Sciatic nerve (tissue), 2 donors: ENCODE results near the gene XRCC4. TPM values are rescaled to one million over a fixed set of nuclear protein-coding genes. Genes with fewer than 3 reads are reported as not detected.

Experiments used
- ATAC-seq: fragments of 200-7000 bp; cut with Tn5 transposase; one replicate; pipeline ENCODE4 v1.9.1; 2020; ENCODE audit warnings: mild to moderate bottlenecking, moderate library complexity
- DNase-seq: peaks from one replicate; pipeline ENCODE4 v3.0.0-alpha.2; 2020; ENCODE audit warnings: low spot score
- intact Hi-C: fragments of 100-400 bp; cut with DNase I; formaldehyde crosslinking; loops from one replicate; pipeline ENCODE4 v1.14.2; 2022
- total RNA-seq: library from RNA; stranded (reverse); fragmentation: NEBNext Ultra II Directional; extraction: Animal tissue kit (Norgen Biotek cat#: 25700); gene quantifications from one replicate; pipeline ENCODE4 v1.2.1, GENCODE V29; 2021
- donor health status: DM: no; HTN: no; CAD: no.
- donor health status: DM: no; HTN: no; CAD: no.

The XRCC4 gene
- 6.7 TPM for total RNA-seq

GRCh38 chr5:83076742-83077661 is at the start of gene XRCC4, which contains the start of gene TMEM167A:
Gene XRCC4, plus strand, starts transcription at chr5:83077547. Its CDS starts 27,373 bp downstream, at chr5:83104920.
Gene TMEM167A, minus strand, starts transcription at chr5:83077394. Its CDS starts 71 bp downstream, at chr5:83077323.
- ATAC-seq = peak; percentile 100
- intact Hi-C loops = no loop called here

GRCh38 chr5:83029912-83030311 is 47.4 kb upstream of the XRCC4 start:
- intact Hi-C loops = no loop called here
- DNase-seq (no peak), ATAC-seq (peak; percentile 22)

More at GRCh38 chr5:83076742-83077661, at the start of gene XRCC4, which contains the start of gene TMEM167A:
- peak; percentile 96 for DNase-seq

- intact Hi-C loops = no loop called here
- ATAC-seq = no peak
These were observed 46.0 kb upstream of the XRCC4 start for GRCh38 chr5:83031381-83031780.

GRCh38 chr5:83034036-83034435 is 43.3 kb upstream of the XRCC4 start:
- intact Hi-C loops = no loop called here
- ATAC-seq (no peak), DNase-seq (no peak)

More at GRCh38 chr5:83031381-83031780, 46.0 kb upstream of the XRCC4 start:
- DNase-seq = no peak

GRCh38 chr5:83034528-83035207 is 42.7 kb upstream of the XRCC4 start:
- DNase-seq (no peak), ATAC-seq (no peak)
- intact Hi-C loops = no loop called here

- intact Hi-C loops = no loop called here
- peak; percentile 64 for ATAC-seq
- no peak for DNase-seq
These were observed 41.8 kb upstream of the XRCC4 start for GRCh38 chr5:83035373-83036100.

GRCh38 chr5:83036991-83037575 is 40.3 kb upstream of the XRCC4 start:
- DNase-seq (no peak), ATAC-seq (no peak)
- intact Hi-C loops = no loop called here

- intact Hi-C loops = no loop called here
- no peak for DNase-seq
- ATAC-seq = no peak
These were observed 38.4 kb upstream of the XRCC4 start for GRCh38 chr5:83038924-83039323.

- DNase-seq = no peak
- intact Hi-C loops = no loop called here
- no peak for ATAC-seq
These were observed 34.8 kb upstream of the XRCC4 start for GRCh38 chr5:83042507-83042906.

- DNase-seq (no peak), ATAC-seq (no peak)
- intact Hi-C loops = no loop called here
These were observed 32.4 kb upstream of the XRCC4 start for GRCh38 chr5:83044926-83045325.

GRCh38 chr5:83048277-83048676 is 29.1 kb upstream of the XRCC4 start:
- intact Hi-C loops = no loop called here
- no peak for ATAC-seq
- DNase-seq = no peak

- ATAC-seq (peak; percentile 69), DNase-seq (no peak)
- intact Hi-C loops = no loop called here
These were observed 28.5 kb upstream of the XRCC4 start for GRCh38 chr5:83048811-83049210.

GRCh38 chr5:83049370-83049885 is 27.9 kb upstream of the XRCC4 start:
- intact Hi-C loops = no loop called here
- DNase-seq = no peak
- ATAC-seq = no peak

- ATAC-seq (no peak), DNase-seq (no peak)
- intact Hi-C loops = no loop called here
These were observed 26.5 kb upstream of the XRCC4 start for GRCh38 chr5:83050723-83051340.

GRCh38 chr5:83055166-83055565 is 22.2 kb upstream of the XRCC4 start:
- ATAC-seq (no peak), DNase-seq (no peak)
- intact Hi-C loops = no loop called here

- ATAC-seq (no peak), DNase-seq (no peak)
- intact Hi-C loops = no loop called here
These were observed 18.6 kb upstream of the XRCC4 start for GRCh38 chr5:83058726-83059125.

- ATAC-seq = no peak
- intact Hi-C loops = no loop called here
- no peak for DNase-seq
These were observed 18.0 kb upstream of the XRCC4 start for GRCh38 chr5:83059341-83059740.

GRCh38 chr5:83066548-83067110 is 10.7 kb upstream of the XRCC4 start:
- intact Hi-C loops = no loop called here

More at GRCh38 chr5:83066548-83067110, 10.7 kb upstream of the XRCC4 start:
- no peak for DNase-seq
- no peak for ATAC-seq
